KOPT-K1 (cell line): ENCODE measurements around the gene ABCF2.

Experiments
- H3K27ac ChIP-seq: fragments of 200-600 bp; sonication (generic); 2 replicates; pipeline ENCODE4 v1.5.1; 2016; ENCODE audit warnings: antibody characterized with exemption, mild to moderate bottlenecking, low read depth, low read length; ENCODE audit not compliant: poor library complexity, severe bottlenecking
- H3K36me3 ChIP-seq: fragments of 200-600 bp; sonication (generic); 2 replicates; pipeline ENCODE4 v1.5.1; 2017; ENCODE audit warnings: antibody characterized with exemption, mild to moderate bottlenecking, low read length, moderate library complexity; ENCODE audit not compliant: insufficient read depth
- H3K9me3 ChIP-seq: fragments of 200-600 bp; sonication (generic); 2 replicates; pipeline ENCODE4 v1.5.1; 2017; ENCODE audit warnings: antibody characterized with exemption, low read length, mild to moderate bottlenecking; ENCODE audit not compliant: insufficient read depth, poor library complexity, severe bottlenecking

ABCF2 gene

GRCh38 chr7:151172273-151173141 lies 54.5 kb downstream of the ABCF2 start:
- H3K9me3 ChIP-seq: no peaks in the 10 kb centered on the region
- no peak overlapping the region for H3K27ac ChIP-seq
- no peaks in the 10 kb centered on the region for H3K36me3 ChIP-seq

GRCh38 chr7:151168787-151169162 lies 58.2 kb downstream of the ABCF2 start:
- Histone ChIP-seq H3K9me3 (no peaks in the 10 kb centered on the region), H3K27ac (no peak overlapping the region), H3K36me3 (no peaks in the 10 kb centered on the region)

GRCh38 chr7:151168003-151168786 lies 58.8 kb downstream of the ABCF2 start:
- Histone ChIP-seq H3K9me3 (no peaks in the 10 kb centered on the region), H3K27ac (no peak overlapping the region)

GRCh38 chr7:151167197-151167961 lies 59.6 kb downstream of the ABCF2 start, which contains the start of gene GBX1:
TSS of gene GBX1 (minus strand) at chr7:151167694. CDS start at chr7:151167548, 146 bp downstream.
- no peaks in the 10 kb centered on the region for H3K36me3 ChIP-seq
- no peaks in the 10 kb centered on the region for H3K9me3 ChIP-seq
- H3K27ac ChIP-seq: no peak within 1 kb of the TSS

More at GRCh38 chr7:151168003-151168786, 58.8 kb downstream of the ABCF2 start:
- H3K36me3 ChIP-seq: no peaks in the 10 kb centered on the region

GRCh38 chr7:151166629-151167196 lies 60.3 kb downstream of the ABCF2 start:
- no peaks in the 10 kb centered on the region for H3K36me3 ChIP-seq
- no peaks in the 10 kb centered on the region for H3K9me3 ChIP-seq
- H3K27ac ChIP-seq: no peak overlapping the region
